ENCODE measurements around the gene SMIM44.

Gene SMIM44

GRCh38 chr19:3500429-3501101, 17.3 kb upstream of the SMIM44 start, which contains the start of gene DOHH:
TSS of gene DOHH (minus strand) at chr19:3500674. CDS start at chr19:3496814, 3,860 bp downstream.
- in situ Hi-C loops (cut with MboI; ENCODE audit: low pct_unique_long_range_greater_than_20kb, low sequenced_read_pairs, unreplicated experiment), result no loop called here
- peak; percentile 97 for DNase-seq (ENCODE audit: low spot score)
- no peak for TF ChIP-seq CTCF (IDR thresholded peaks at IDR 0.05; ENCODE audit: extremely low read depth, insufficient read depth, missing control alignments)

GRCh38 chr19:3499738-3500428, 16.6 kb upstream of the SMIM44 start:
- DNase-seq (ENCODE audit: low spot score), result no peak
- in situ Hi-C loops (cut with MboI; ENCODE audit: low pct_unique_long_range_greater_than_20kb, low sequenced_read_pairs, unreplicated experiment), result loop anchor here (25.0 kb wide), 1 partner anchor 538 kb away; no protein-coding TSS in a partner anchor
- TF ChIP-seq CTCF (IDR thresholded peaks at IDR 0.05; ENCODE audit: extremely low read depth, insufficient read depth, missing control alignments), result no peak

- no peak for DNase-seq (ENCODE audit: low spot score)
- TF ChIP-seq CTCF (IDR thresholded peaks at IDR 0.05; ENCODE audit: extremely low read depth, insufficient read depth, missing control alignments), result no peak
- in situ Hi-C loops (cut with MboI; ENCODE audit: low pct_unique_long_range_greater_than_20kb, low sequenced_read_pairs, unreplicated experiment), result loop anchor here (25.0 kb wide), 1 partner anchor 536 kb away; no protein-coding TSS in a partner anchor
These were observed 14.7 kb upstream of the SMIM44 start for GRCh38 chr19:3497757-3498520.

GRCh38 chr19:3496392-3497273, 13.4 kb upstream of the SMIM44 start:
- in situ Hi-C loops (cut with MboI; ENCODE audit: low pct_unique_long_range_greater_than_20kb, low sequenced_read_pairs, unreplicated experiment), result loop anchor here (25.0 kb wide), 1 partner anchor 534 kb away; no protein-coding TSS in a partner anchor
- DNase-seq (ENCODE audit: low spot score), result no peak
- no peak for TF ChIP-seq CTCF (IDR thresholded peaks at IDR 0.05; ENCODE audit: extremely low read depth, insufficient read depth, missing control alignments)

- in situ Hi-C loops (cut with MboI; ENCODE audit: low pct_unique_long_range_greater_than_20kb, low sequenced_read_pairs, unreplicated experiment), result loop anchor here (25.0 kb wide), 1 partner anchor 532 kb away; no protein-coding TSS in a partner anchor
- no peak for TF ChIP-seq CTCF (IDR thresholded peaks at IDR 0.05; ENCODE audit: extremely low read depth, insufficient read depth, missing control alignments)
- DNase-seq (ENCODE audit: low spot score), result no peak
These were observed 11.3 kb upstream of the SMIM44 start for GRCh38 chr19:3494559-3494958.

Data from GM13977 (cell line).